IMR-90 (cell line): Measurements from ENCODE around the gene PRKAG3. TPM values are rescaled to one million over a fixed set of nuclear protein-coding genes. Genes with fewer than 3 reads are reported as not detected.

Experiments
- ATAC-seq: fragments of 200-7000 bp; cut with Tn5 transposase; 2 replicates; pipeline ENCODE4 v1.9.1; 2020; ENCODE audit warnings: low read depth, mild to moderate bottlenecking, moderate library complexity
- BruUV-seq: library from RNA; stranded (reverse); fragments of 400-500 nt; replicated peaks from 2 replicates; lab custom pipeline; 2021; lab: Mats Ljungman, UMichigan
- CTCF ChIA-PET: fragments of 300-600 bp; formaldehyde crosslinking; extraction: SDS; loops from one replicate; lab custom pipeline; 2021; ENCODE audit warnings: antibody characterized with exemption; lab: Yijun Ruan, JAX
- POLR2A ChIA-PET: fragments of 300-600 bp; sonication (Branson Sonifier 250); formaldehyde crosslinking; loops from one replicate; lab custom pipeline; 2022; ENCODE audit warnings: antibody characterized with exemption; ENCODE audit not compliant: unreplicated experiment; lab: Charles Lee
- DNase-seq: peaks from one replicate; pipeline ENCODE4 v3.0.0; 2013
- H2AFZ ChIP-seq: replicated peaks from 2 replicates; pipeline ENCODE3; 2013; ENCODE audit warnings: low read length, mild to moderate bottlenecking; ENCODE audit not compliant: poor library complexity
- H2AK5ac ChIP-seq: 2 replicates; pipeline ENCODE4 v1.6.1; 2013; ENCODE audit warnings: low read depth, low read length, inconsistent platforms
- H2AK9ac ChIP-seq: replicated peaks from 2 replicates; pipeline ENCODE3; 2013; ENCODE audit warnings: mild to moderate bottlenecking, low read depth, low read length, moderate library complexity; ENCODE audit not compliant: poor library complexity
- H2BK120ac ChIP-seq: 2 replicates; pipeline ENCODE4 v1.6.1; 2013; ENCODE audit warnings: low read depth, low read length, inconsistent platforms
- H2BK15ac ChIP-seq: 3 replicates; pipeline ENCODE4 v1.6.1; 2013; ENCODE audit warnings: low read depth, low read length, inconsistent platforms
- H2BK20ac ChIP-seq: 2 replicates; pipeline ENCODE4 v1.6.1; 2013; ENCODE audit warnings: low read depth, mild to moderate bottlenecking, inconsistent platforms, low read length, moderate library complexity
- H2BK5ac ChIP-seq: 2 replicates; pipeline ENCODE4 v1.6.1; 2013; ENCODE audit warnings: mild to moderate bottlenecking, low read depth, low read length, inconsistent platforms; ENCODE audit not compliant: poor library complexity, severe bottlenecking
- H3K14ac ChIP-seq: replicated peaks from 2 replicates; pipeline ENCODE4 v1.6.1; 2013; ENCODE audit warnings: low read depth, low read length, inconsistent platforms
- H3K18ac ChIP-seq: 2 replicates; pipeline ENCODE4 v1.6.1; 2013; ENCODE audit warnings: low read depth, low read length, control low read depth
- H3K23ac ChIP-seq: 2 replicates; pipeline ENCODE4 v1.6.1; 2013; ENCODE audit warnings: low read depth, low read length, inconsistent platforms
- H3K27ac ChIP-seq: 2 replicates; pipeline ENCODE4 v1.5.1; 2013; ENCODE audit warnings: mild to moderate bottlenecking, control low read depth, low read length; ENCODE audit not compliant: insufficient read depth
- H3K27me3 ChIP-seq: 2 replicates; pipeline ENCODE4 v1.6.1; 2013; ENCODE audit warnings: low read length; ENCODE audit not compliant: control insufficient read depth, insufficient read depth
- H3K36me3 ChIP-seq: 2 replicates; pipeline ENCODE4 v1.6.1; 2013; ENCODE audit warnings: low read length, mixed read lengths; ENCODE audit not compliant: control insufficient read depth, insufficient read depth
- H3K4ac ChIP-seq: 2 replicates; pipeline ENCODE4 v1.6.1; 2013; ENCODE audit warnings: low read depth, low read length, inconsistent platforms
- H3K4me1 ChIP-seq: 2 replicates; pipeline ENCODE4 v1.6.1; 2013; ENCODE audit warnings: low read length, mixed read lengths; ENCODE audit not compliant: control insufficient read depth, insufficient read depth
- H3K4me2 ChIP-seq: 2 replicates; pipeline ENCODE4 v1.6.1; 2013; ENCODE audit warnings: low read depth, mild to moderate bottlenecking, control low read depth, low read length, moderate library complexity
- H3K4me3 ChIP-seq: 2 replicates; pipeline ENCODE4 v1.5.1; 2013; ENCODE audit warnings: low read depth, mild to moderate bottlenecking, control low read depth, low read length, moderate library complexity; ENCODE audit not compliant: insufficient read depth
- H3K56ac ChIP-seq: 2 replicates; pipeline ENCODE4 v1.6.1; 2013; ENCODE audit warnings: low read length, inconsistent platforms; ENCODE audit not compliant: insufficient read depth; ENCODE audit errors: extremely low read depth
- H3K79me1 ChIP-seq, 2 experiments: 2 replicates each; pipeline ENCODE4 v1.6.1; 2013; ENCODE audit warnings: low read length in 2 of 2, inconsistent platforms in 1 of 2, low read depth in 1 of 2
- H3K9ac ChIP-seq: 2 replicates; pipeline ENCODE4 v1.6.1; 2013; ENCODE audit warnings: low read depth, low read length, control low read depth
- H3K9me1 ChIP-seq: 2 replicates; pipeline ENCODE4 v1.6.1; 2013; ENCODE audit warnings: low read length, inconsistent platforms; ENCODE audit not compliant: insufficient read depth
- H3K9me3 ChIP-seq: 2 replicates; pipeline ENCODE4 v1.6.1; 2013; ENCODE audit warnings: low read length; ENCODE audit not compliant: control insufficient read depth, insufficient read depth
- H4K20me1 ChIP-seq: 2 replicates; pipeline ENCODE4 v1.6.1; 2013; ENCODE audit warnings: low read length, inconsistent platforms; ENCODE audit not compliant: insufficient read depth
- H4K5ac ChIP-seq: 2 replicates; pipeline ENCODE4 v1.6.1; 2013; ENCODE audit warnings: mild to moderate bottlenecking, low read depth, low read length, control low read depth
- H4K8ac ChIP-seq, 2 experiments: 2 replicates each; pipeline ENCODE4 v1.6.1; 2013; ENCODE audit warnings: low read depth in 2 of 2, low read length in 2 of 2, control low read depth in 1 of 2, inconsistent platforms in 1 of 2
- H4K91ac ChIP-seq: 2 replicates; pipeline ENCODE4 v1.6.1; 2013; ENCODE audit warnings: low read depth, low read length, inconsistent platforms; ENCODE audit not compliant: insufficient read depth
- BHLHE40 ChIP-seq: fragments of 150-350 bp; IDR thresholded peaks from 2 replicates; pipeline ENCODE4 v1.6.1; 2016; ENCODE audit warnings: mild to moderate bottlenecking, low read depth, low read length
- CEBPB ChIP-seq: IDR thresholded peaks from 2 replicates; pipeline ENCODE4 v1.6.1; 2012; ENCODE audit warnings: low read depth, low read length, improper control_type of control experiment
- MAZ ChIP-seq: IDR thresholded peaks from 2 replicates; pipeline ENCODE4 v1.6.1; 2012; ENCODE audit warnings: low read depth, mild to moderate bottlenecking, low read length, improper control_type of control experiment, moderate library complexity, borderline replicate concordance
- WGBS, 2 experiments: methylation state at CpG; one replicate each; pipeline versions ENCODE4 v1.1.5 to v1.1.7; 2013; ENCODE audit warnings: missing lambda C conversion rate in 2 of 2; ENCODE audit not compliant: insufficient read length in 1 of 2; ENCODE audit errors: extremely low coverage in 2 of 2; 5-methylcytosine and 5-hydroxymethylcytosine counted together
- dilution Hi-C: fragments of 300-500 bp; cut with HindIII; formaldehyde crosslinking; loops from one replicate; pipeline ENCODE4 v1.14.3; 2018; ENCODE audit warnings: low sequenced_read_pairs; ENCODE audit not compliant: unreplicated experiment
- in situ Hi-C: fragments of 300-500 bp; cut with MboI; formaldehyde crosslinking; loops from 3 replicates; pipeline ENCODE4 v1.14.3; 2019; ENCODE audit warnings: low sequenced_read_pairs, inconsistent platforms, mixed read lengths
- intact Hi-C: fragments of 100-400 bp; cut with micrococcal nuclease; formaldehyde crosslinking; loops from 2 replicates; pipeline ENCODE4 v1.10.0; 2022
- polyA plus RNA-seq, 3 experiments: library from polyadenylated mRNA; depleted of rRNA; stranded (reverse); fragments of >200 nt; gene quantifications; 2 replicates each; pipeline ENCODE4 v1.2.3, GENCODE V29; 2012; ENCODE audit warnings: low replicate concordance in 1 of 3
- total RNA-seq: library from RNA; depleted of rRNA; stranded (reverse); fragments of >200 nt; gene quantifications from 2 replicates; pipeline ENCODE4 v1.2.3, GENCODE V29; 2012

The PRKAG3 gene
- total and polyA plus RNA-seq, 2 of the 4 experiments (the other 2 are of a cell fraction) = not detected

DNA sequence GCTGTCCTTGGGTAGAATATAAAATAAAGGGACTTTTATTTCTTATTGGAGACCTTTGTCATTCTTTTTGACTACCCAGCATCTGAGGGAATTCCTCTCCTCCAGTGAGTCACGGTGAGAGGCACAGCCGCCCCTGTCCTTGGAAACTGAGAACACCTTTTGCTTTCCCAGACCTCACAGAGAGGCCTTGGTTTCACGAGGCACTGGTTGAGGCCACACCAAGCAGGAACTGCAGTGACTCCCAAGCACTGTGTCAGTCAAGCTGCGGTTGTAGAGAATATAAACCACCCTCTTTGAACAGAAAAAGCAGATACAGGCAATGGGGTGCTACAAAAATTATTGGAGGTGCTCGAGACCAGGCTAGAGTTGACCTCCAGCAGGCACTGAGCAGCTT lies 16.4 kb downstream of the PRKAG3 start:
- Histone ChIP-seq H4K91ac (no peak overlapping the region), H3K27ac (no peak overlapping the region), H3K9ac (no peak overlapping the region), H2BK15ac (no peak overlapping the region), H3K4ac (no peak overlapping the region), H3K9me3 (no peaks in the 10 kb centered on the region), H4K20me1 (no peaks in the 10 kb centered on the region), H2AK5ac (no peak overlapping the region), H2BK120ac (no peak overlapping the region), H3K4me1 (no peaks in the 10 kb centered on the region; the same call in 1 of the 2 replicates), H3K27me3 (no peaks in the 10 kb centered on the region; the same call in 1 of the 2 replicates), H2BK20ac (no peak overlapping the region), H3K56ac (no peak overlapping the region), H3K36me3 (peaks cover 27% of the 10 kb centered on the region), H3K18ac (no peak overlapping the region), H4K8ac (no peak overlapping the region), H3K23ac (no peak overlapping the region), H2AK9ac (no peak overlapping the region), H3K14ac (no peak overlapping the region), H4K5ac (no peak overlapping the region), H3K4me2 (no peak overlapping the region), H2AFZ (no peak overlapping the region), H2BK5ac (no peak overlapping the region), H3K4me3 (no peak overlapping the region), H3K79me1 (no peaks in the 10 kb centered on the region), H3K9me1 (no peaks in the 10 kb centered on the region; the same call in 1 of the 2 replicates)
- no TSS peak for BruUV-seq
- dilution Hi-C loops (no loop called here), in situ Hi-C loops (no loop called here), intact Hi-C loops (no loop called here)
- no peak for ATAC-seq
- ChIA-PET CTCF (no interaction called here), POLR2A (no interaction called here)
- no CpG with 5 or more reads among the region's 5 CpGs for WGBS, 2 experiments
- DNase-seq = no peak
- TF ChIP-seq BHLHE40 (no peak), MAZ (no peak), CEBPB (no peak)
